ENCODE measurements around the gene TMA7. TPM values are rescaled to one million over a fixed set of nuclear protein-coding genes. Genes with fewer than 3 reads are reported as not detected.
A peak's percentile ranks its signal among the peaks of the same experiment; 100 is the strongest.

TMA7 gene
- total and polyA plus RNA-seq, 11 donors: 177 to 733 (median 205) TPM

DNA sequence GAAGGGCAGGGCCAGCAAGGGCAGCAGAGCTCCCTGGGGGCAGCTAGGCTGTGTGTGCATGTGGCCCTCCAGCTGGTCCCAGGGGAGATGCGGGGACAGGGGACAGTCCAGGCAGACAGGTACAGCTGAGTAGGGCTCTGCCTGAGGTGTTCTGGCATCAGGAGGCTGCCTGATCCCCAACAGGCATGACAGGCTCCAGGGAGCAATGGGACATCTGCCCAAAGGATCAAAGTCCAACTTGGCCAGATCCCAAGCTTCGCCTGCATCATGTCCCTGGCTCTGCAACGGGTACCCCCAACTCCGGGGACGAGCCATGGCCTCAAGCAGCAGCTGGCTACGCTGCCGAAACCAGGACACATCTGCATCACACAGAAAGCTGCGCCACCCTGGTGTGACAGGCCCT is 28.3 kb downstream of the TMA7 start:
- Histone ChIP-seq H3K27ac (peak overlapping the region in 11 of 12 donors; percentile 44 to 100 (median 99)), H3K4me1 (peaks cover 17 to 82% (median 74%) of the 10 kb centered on the region in 12 donors), H3K36me3 (peaks cover 0 to 45% (median 19%) of the 10 kb centered on the region in 9 donors), H3K9me3 (no peaks in the 10 kb centered on the region), H3K27me3 (no peaks in the 10 kb centered on the region), H3K4me3 (peak overlapping the region in 3 of 12 donors; percentile 6 to 71 (median 64))
- no peak for ATAC-seq
- WGBS, 4 donors: 44 to 71% (median 61%) methylated on average over 3 to 8 of the region's 8 CpGs
- DNase-seq: no peak
- intact Hi-C loops (cut with DNase I): loop anchor here in 6 of 10 donors (5.0 to 10.0 kb wide), 3 partner anchors 34 to 166 kb away; partner anchors contain the start of genes SHISA5 (in 4 of the 6) and SLC26A6 (in 1 of the 6)
- no peak for TF ChIP-seq POLR2A (IDR thresholded peaks at IDR 0.05)
- TF ChIP-seq, protein P1, sequence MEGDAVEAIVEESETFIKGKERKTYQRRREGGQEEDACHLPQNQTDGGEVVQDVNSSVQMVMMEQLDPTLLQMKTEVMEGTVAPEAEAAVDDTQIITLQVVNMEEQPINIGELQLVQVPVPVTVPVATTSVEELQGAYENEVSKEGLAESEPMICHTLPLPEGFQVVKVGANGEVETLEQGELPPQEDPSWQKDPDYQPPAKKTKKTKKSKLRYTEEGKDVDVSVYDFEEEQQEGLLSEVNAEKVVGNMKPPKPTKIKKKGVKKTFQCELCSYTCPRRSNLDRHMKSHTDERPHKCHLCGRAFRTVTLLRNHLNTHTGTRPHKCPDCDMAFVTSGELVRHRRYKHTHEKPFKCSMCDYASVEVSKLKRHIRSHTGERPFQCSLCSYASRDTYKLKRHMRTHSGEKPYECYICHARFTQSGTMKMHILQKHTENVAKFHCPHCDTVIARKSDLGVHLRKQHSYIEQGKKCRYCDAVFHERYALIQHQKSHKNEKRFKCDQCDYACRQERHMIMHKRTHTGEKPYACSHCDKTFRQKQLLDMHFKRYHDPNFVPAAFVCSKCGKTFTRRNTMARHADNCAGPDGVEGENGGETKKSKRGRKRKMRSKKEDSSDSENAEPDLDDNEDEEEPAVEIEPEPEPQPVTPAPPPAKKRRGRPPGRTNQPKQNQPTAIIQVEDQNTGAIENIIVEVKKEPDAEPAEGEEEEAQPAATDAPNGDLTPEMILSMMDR (IDR thresholded peaks at IDR 0.05): no peak

DNA sequence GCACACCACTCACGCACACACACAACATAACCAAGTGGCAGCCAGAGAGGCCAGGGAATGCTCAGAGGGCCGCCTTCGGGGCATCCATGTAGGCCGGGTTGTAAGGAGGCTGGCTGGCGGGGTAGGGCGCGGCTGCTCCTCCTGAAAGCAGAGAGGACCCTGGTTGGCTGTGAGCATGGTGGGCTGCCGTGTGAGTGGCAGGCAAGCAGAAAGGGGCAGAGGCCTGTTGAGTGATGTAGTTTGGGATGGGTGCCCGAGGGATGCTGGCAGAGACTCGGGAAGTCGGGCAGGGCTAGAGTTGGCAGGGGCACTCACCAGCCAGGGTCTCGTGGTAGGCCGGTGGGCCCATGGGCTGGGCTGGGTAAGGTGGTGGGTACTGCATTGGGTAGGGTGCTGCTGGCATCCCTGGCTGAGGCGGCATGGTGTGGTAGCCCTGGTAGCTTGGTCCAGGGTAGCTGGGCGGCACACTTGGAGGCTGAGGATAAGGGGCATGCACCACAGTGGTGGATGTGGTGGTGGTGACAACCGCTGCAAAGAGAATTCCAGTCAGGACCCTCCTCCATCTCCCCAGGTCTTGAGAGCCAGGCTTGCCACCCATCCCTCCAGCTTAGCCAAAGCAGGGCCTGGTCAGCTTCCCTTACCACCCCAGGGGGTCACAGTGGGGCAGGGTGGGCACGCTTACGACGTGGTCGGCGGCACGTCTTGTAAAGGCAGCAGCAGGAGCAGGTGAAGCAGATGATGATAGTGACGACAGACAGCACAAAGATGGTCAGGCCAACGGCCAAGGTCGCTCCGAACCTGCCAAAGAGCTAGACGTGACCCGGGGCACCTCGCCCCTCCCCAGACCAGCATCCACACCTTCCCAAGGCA is 29.2 kb downstream of the TMA7 start:
- no peaks in the 10 kb centered on the region for H3K9me3 ChIP-seq
- WGBS, 4 donors: 78 to 85% (median 79%) methylated on average over 20 to 29 of the region's 29 CpGs
- peak overlapping the region in 9 of 12 donors; percentile 9 to 100 (median 92) for H3K27ac ChIP-seq
- intact Hi-C loops (cut with DNase I): loop anchor here in 6 of 10 donors (5.0 to 10.0 kb wide), 3 partner anchors 33 to 166 kb away; partner anchors contain the start of genes SHISA5 (in 4 of the 6) and SLC26A6 (in 1 of the 6)
- no peaks in the 10 kb centered on the region for H3K27me3 ChIP-seq
- DNase-seq (no peak), ATAC-seq (no peak)
- peaks cover 17 to 90% (median 78%) of the 10 kb centered on the region in 12 donors for H3K4me1 ChIP-seq
- TF ChIP-seq POLR2A (IDR thresholded peaks at IDR 0.05): no peak
- TF ChIP-seq, protein P1 (IDR thresholded peaks at IDR 0.05): no peak
- peaks cover 0 to 45% (median 19%) of the 10 kb centered on the region in 9 donors for H3K36me3 ChIP-seq
- H3K4me3 ChIP-seq: peak overlapping the region in 1 of 12 donors; percentile 11

DNA sequence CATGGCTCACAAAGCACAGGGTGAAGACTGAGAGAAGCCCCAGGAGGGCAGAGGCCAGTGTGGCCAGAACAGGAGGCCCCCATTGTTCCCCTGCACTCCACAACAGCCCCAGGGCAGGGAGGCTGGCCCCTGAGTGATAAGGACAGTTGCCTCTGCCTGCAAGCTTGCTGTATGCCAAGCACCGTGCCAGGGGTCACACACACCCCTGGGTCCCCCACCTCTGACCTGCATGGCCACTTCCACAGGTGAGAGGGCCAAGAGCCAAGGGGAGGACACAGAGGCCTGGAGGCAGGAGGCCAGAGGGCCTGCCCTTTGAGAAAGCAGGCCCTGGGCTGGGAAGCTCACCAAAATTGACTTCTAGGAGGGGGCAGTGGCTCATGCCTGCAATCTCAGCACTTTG is 30.2 kb downstream of the TMA7 start:
- no peak for TF ChIP-seq POLR2A (IDR thresholded peaks at IDR 0.05)
- TF ChIP-seq, protein P1 (IDR thresholded peaks at IDR 0.05): no peak

DNA sequence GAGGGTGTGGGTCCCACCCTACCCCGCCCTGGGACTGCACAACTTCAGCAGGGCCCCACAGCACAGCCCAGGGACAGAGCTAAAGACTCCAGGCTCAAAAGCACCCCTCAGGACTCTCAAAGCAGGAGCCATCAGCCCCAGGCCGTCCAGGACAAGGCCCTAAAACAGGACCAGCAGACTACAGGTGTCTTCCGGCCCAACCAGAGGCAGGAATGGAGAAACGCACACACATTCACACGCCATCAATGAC is 32.5 kb downstream of the TMA7 start:
- DNase-seq: no peak

More for the DNA sequence above, 30.2 kb downstream of the TMA7 start:
- Histone ChIP-seq H3K27me3 (no peaks in the 10 kb centered on the region), H3K4me1 (peaks cover 17 to 81% (median 71%) of the 10 kb centered on the region in 12 donors), H3K36me3 (peaks cover 0 to 43% (median 19%) of the 10 kb centered on the region in 9 donors), H3K27ac (peak overlapping the region in 10 of 12 donors; percentile 20 to 100 (median 44)), H3K9me3 (no peaks in the 10 kb centered on the region), H3K4me3 (peak overlapping the region in 3 of 12 donors; percentile 2 to 11 (median 5))
- intact Hi-C loops (cut with DNase I): loop anchor here in 1 of 10 donors (10.0 kb wide), 1 partner anchor 215 kb away; the partner anchor contains the start of gene NCKIPSD
- DNase-seq: no peak
- WGBS, 4 donors: 52 to 59% methylated on average over 1 of the region's 1 CpG; no CpG with 5 or more reads in 2 of the 4 donors
- no peak for ATAC-seq

More for the DNA sequence above, 32.5 kb downstream of the TMA7 start:
- Histone ChIP-seq H3K36me3 (peaks cover 0 to 40% (median 15%) of the 10 kb centered on the region in 9 donors), H3K27ac (peak overlapping the region; percentile 77 to 99 (median 97)), H3K4me1 (peaks cover 13 to 63% (median 54%) of the 10 kb centered on the region in 12 donors), H3K27me3 (no peaks in the 10 kb centered on the region), H3K4me3 (peak overlapping the region; percentile 35 to 88 (median 72)), H3K9me3 (no peaks in the 10 kb centered on the region)
- WGBS, 4 donors: 11 to 20% (median 18%) methylated on average over 4 to 5 of the region's 5 CpGs
- intact Hi-C loops (cut with DNase I): loop anchor here in 4 of 10 donors (2.0 to 10.0 kb wide), 3 partner anchors 30 to 212 kb away; partner anchors contain the start of genes SHISA5 (in 2 of the 4) and NCKIPSD (in 1 of the 4)
- peak; percentile 11 to 55 (median 46) for ATAC-seq
- no peak for TF ChIP-seq POLR2A (IDR thresholded peaks at IDR 0.05)
- TF ChIP-seq, protein P1 (IDR thresholded peaks at IDR 0.05): no peak

All from heart left ventricle (tissue), 16 donors.